Activated CD8-positive, alpha-beta memory T cell treated with anti-CD3 and anti-CD28 coated beads for 48 hours (primary cell): ENCODE results near the gene TMEM132A.

Experiments
- DNase-seq, 3 experiments: peaks; one replicate each; pipeline ENCODE4 v3.0.0-alpha.2; 2020; ENCODE audit warnings: low read depth in 2 of 3, low spot score in 2 of 3

Gene TMEM132A

GRCh38 chr11:60985991-60986915 lies 62.0 kb downstream of the TMEM132A start:
- peak in 2 of 3 experiments; percentile 69 to 72 for DNase-seq
